Measurements from ENCODE around the gene DHRS9. TPM values are rescaled to one million over a fixed set of nuclear protein-coding genes. Genes with fewer than 3 reads are reported as not detected.
"Not testable (repeated sequence)": the region's sequence is repeated elsewhere in the genome, so short reads cannot be mapped to it uniquely, and the experiment has no call there.

The DHRS9 gene
- polyA plus RNA-seq, 3 donors = 0.18 to 0.69 (median 0.58) TPM

- no peak for DNase-seq (ENCODE audit: extremely low read depth in 1 of 11, low read depth in 9 of 11, low spot score in 4 of 11)
Measured at GRCh38 chr2:169116993-169117392, 47.6 kb downstream of the DHRS9 start.

GRCh38 chr2:169118060-169118459 is 48.7 kb downstream of the DHRS9 start:
- DNase-seq (ENCODE audit: extremely low read depth in 1 of 11, low read depth in 9 of 11, low spot score in 4 of 11) = no peak

GRCh38 chr2:169119123-169119760 is 49.9 kb downstream of the DHRS9 start:
- no peak for DNase-seq (ENCODE audit: extremely low read depth in 1 of 11, low read depth in 9 of 11, low spot score in 4 of 11)

- no peak for DNase-seq (ENCODE audit: extremely low read depth in 1 of 11, low read depth in 9 of 11, low spot score in 4 of 11)
Measured at GRCh38 chr2:169119851-169120250, 50.5 kb downstream of the DHRS9 start.

- DNase-seq (ENCODE audit: extremely low read depth in 1 of 11, low read depth in 9 of 11, low spot score in 4 of 11) = no peak
Measured at GRCh38 chr2:169129703-169130243, 60.4 kb downstream of the DHRS9 start.

- peak in 4 of 11 donors; percentile 4 to 25 (median 12) for DNase-seq (ENCODE audit: extremely low read depth in 1 of 11, low read depth in 9 of 11, low spot score in 4 of 11)
Measured at GRCh38 chr2:169131587-169132512, 62.5 kb downstream of the DHRS9 start.

GRCh38 chr2:169134272-169134671 is 64.9 kb downstream of the DHRS9 start:
- not testable (repeated sequence) for DNase-seq (ENCODE audit: extremely low read depth in 1 of 11, low read depth in 9 of 11, low spot score in 4 of 11)

- not testable (repeated sequence) for DNase-seq (ENCODE audit: extremely low read depth in 1 of 11, low read depth in 9 of 11, low spot score in 4 of 11)
Measured at GRCh38 chr2:169136428-169136827, 67.1 kb downstream of the DHRS9 start.

- DNase-seq (ENCODE audit: extremely low read depth in 1 of 11, low read depth in 9 of 11, low spot score in 4 of 11) = no peak
Measured at GRCh38 chr2:169136885-169137534, 67.6 kb downstream of the DHRS9 start.

GRCh38 chr2:169137924-169138323 is 68.6 kb downstream of the DHRS9 start:
- no peak for DNase-seq (ENCODE audit: extremely low read depth in 1 of 11, low read depth in 9 of 11, low spot score in 4 of 11)

- no peak for DNase-seq (ENCODE audit: extremely low read depth in 1 of 11, low read depth in 9 of 11, low spot score in 4 of 11)
Measured at GRCh38 chr2:169139145-169139544, 69.8 kb downstream of the DHRS9 start.

GRCh38 chr2:169139993-169140767 is 70.8 kb downstream of the DHRS9 start:
- no peak for DNase-seq (ENCODE audit: extremely low read depth in 1 of 11, low read depth in 9 of 11, low spot score in 4 of 11)

- peak in 4 of 11 donors; percentile 4 to 22 (median 18) for DNase-seq (ENCODE audit: extremely low read depth in 1 of 11, low read depth in 9 of 11, low spot score in 4 of 11)
Measured at GRCh38 chr2:169141713-169142352, 72.5 kb downstream of the DHRS9 start.

- DNase-seq (ENCODE audit: extremely low read depth in 1 of 11, low read depth in 9 of 11, low spot score in 4 of 11) = no peak
Measured at GRCh38 chr2:169143998-169144397, 74.6 kb downstream of the DHRS9 start.
